Dermis blood vessel endothelial cell (primary cell): Measurements from ENCODE around the gene TP73. TPM values are rescaled to one million over a fixed set of nuclear protein-coding genes. Genes with fewer than 3 reads are reported as not detected.
"Not testable (repeated sequence)": the region's sequence is repeated elsewhere in the genome, so short reads cannot be mapped to it uniquely, and the experiment has no call there.

Source experiments
- DNase-seq: peaks from one replicate; pipeline ENCODE4 v3.0.0; 2010
- total RNA-seq: library from RNA; depleted of rRNA; stranded (reverse); fragments of >200 nt; gene quantifications from 2 replicates; pipeline ENCODE4 v1.2.3, GENCODE V29; 2014

The TP73 gene
- total RNA-seq, 1 donor from 2014 or later = not detected

DNA sequence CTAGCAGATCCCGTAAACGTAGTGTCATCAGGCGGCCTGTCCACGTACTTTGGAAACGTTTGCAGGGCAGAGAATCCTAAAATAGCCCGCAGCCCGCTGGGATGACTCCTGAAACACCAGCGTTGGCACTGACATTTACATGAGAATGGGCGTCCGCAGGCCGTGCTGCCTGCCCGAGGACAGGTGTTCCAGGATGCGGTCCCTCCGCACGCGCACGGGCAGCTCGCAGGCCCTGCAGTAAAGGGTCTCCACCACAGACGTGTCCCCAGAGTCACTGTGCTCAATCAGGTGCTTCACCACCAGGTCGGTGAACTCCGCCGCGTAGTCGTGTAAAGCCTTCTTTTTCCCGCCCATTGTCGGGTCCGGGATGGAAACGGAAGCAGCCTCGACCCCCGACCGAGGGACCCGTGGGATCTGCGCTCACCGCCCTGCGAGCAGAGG lies 94.1 kb downstream of the TP73 start:
- no peak for DNase-seq

DNA sequence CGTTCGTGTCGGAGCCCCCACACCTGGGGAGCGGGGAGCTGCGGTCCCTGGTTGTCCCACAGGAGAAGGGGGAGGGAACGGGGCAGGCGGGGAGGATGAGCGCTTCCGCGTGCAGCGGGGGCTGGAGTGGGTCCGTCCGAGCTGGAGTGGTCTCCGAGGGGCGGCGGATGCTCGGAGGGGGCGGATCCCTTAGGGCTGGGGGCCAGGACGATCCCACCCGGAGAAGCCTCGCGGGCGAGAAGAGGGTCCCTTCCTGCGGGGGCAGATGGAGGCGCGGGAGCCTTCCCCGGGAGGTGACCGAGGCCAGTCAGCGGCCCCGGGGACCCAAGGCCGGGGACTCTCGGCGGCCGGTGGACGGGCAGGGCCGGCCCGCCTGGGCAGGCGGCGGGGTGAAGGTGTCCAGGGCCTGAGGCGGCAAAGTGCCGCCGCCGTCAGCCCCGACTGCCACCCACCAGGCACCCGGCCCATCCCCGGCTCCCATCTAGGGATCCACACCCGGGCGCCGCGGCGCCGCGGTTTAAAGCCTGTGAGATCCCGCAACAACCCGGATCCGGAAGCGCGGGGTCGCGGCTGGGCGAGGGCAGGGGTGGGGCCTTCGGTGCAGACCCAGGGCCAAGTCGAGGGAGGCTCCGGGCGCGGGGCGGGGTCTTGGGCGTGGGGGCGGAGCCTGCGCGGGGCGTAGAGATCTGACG lies 94.7 kb downstream of the TP73 start:
- peak; percentile 83 for DNase-seq

DNA sequence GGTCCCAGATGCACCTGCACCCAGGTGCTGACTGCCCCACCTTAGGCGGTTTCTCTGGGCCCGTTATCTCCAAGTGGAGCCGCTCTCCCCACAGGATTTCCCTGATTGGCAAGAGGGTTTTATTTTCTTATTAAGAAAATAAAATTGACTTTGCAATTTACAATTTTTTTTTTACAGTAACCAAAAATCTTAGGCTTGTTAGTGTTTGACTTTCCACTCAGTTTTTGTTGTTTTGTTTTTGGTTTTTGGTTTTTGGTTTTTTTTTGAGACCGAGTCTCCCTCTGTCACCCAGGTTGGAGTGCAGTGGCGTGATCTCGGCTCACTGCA lies 95.2 kb downstream of the TP73 start:
- DNase-seq = no peak

DNA sequence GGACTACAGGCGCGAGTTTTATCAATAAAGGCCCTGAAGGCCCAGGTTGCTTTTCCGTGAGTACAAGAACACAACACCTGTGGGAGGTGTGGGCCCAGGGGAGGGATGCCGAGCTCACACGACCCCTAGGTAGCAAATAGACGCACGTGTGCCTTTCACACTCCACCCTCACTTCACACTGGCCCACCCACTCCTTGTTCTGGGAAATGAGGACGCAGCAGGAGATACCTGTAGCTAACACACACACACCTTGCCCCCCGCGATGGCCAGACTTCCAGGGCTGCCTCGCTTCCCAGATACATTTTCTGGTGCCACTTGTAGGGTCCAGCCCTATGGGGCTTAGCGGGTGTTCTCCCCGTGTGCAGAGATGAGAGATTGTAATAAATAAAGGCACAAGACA lies 95.6 kb downstream of the TP73 start:
- DNase-seq = no peak

DNA sequence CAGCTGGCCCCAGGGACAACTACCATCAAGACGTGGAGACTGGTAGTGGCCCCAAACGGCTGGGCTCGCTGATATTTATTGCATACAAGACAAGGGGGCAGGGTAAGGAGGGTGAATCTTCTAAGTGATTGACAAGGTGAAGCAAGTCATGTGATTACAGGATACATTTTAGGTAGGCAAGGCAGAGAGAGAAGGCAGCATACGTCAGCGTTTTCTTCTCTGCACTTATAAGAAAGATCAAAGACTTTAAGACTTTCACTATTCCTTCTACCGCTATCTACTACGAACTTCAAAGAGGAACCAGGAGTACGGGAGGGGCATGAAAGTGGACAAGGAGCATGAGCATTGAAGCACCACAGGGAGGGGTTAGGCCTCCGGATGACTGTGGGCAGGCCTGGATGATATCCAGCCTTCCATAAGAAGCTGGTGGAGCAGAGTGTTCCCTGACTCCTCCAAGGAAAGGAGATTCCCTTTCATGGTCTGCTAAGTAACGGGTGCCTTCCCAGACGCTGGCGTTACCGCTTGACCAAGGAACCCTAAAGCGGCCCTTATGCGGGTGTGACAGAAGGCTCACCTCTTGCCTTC lies 96.1 kb downstream of the TP73 start:
- not testable (repeated sequence) for DNase-seq

DNA sequence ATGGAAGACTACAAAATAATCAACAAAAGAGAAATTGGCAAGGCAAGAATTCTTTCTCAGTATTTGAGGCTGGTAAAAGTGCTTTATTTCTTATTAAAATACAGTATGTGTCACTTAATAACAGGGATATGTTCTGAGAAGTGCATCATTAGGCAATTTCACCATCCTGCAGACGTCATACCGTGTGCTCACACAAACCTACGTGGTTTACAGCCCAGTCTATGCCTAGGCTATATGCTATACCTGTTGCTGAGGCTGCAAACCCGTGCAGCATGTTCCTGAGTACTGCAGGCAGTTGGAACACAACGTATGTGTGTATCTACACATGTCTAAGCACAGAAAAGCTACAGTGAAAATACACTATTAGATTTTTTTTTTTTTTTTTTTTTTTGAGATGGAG lies 97.2 kb downstream of the TP73 start:
- no peak for DNase-seq

DNA sequence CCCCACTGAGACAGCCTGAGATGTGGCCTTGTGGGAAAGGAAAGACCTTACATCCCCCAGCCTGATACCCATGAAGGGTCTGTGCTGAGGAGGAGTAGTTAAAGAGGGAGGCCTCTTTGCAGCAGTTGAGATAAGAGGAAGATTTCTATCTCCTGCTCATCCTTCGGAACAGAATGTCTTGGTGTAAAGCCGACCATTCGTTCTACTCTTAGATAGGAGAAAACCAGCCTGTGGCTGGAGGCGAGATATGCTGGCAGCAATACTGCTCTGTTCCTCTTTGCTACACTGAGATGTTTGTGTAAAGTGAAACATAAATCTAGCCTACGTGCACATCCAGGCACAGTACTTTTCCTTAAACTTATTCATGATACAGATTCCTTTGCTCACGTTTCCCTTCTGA lies 98.4 kb downstream of the TP73 start:
- no peak for DNase-seq

DNA sequence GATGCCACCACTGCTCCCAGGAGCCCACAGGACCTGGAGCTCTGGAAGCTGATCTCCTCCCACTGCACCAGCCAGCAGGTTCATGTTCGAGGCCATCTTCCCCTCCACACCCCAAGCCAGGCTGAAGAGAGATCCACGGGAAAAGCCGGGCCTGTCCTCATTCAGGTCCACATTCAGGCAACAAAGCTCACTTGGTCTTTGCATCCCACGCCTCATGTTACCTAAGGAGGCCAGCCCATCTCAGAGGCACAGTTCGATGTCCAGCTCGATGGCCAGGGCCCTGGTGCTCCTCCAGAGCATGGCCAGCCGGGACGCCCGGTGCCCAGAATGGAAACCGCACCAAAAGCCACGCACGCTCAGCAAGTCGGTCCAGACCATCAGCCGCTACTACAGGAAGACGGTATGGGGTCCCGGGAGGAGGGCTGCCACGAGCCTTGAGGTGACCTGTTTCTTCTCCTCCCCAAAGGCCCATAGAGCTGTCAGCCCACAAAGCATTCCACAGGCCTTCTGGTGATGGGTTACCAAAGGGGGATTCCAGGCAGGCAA lies 100.2 kb downstream of the TP73 start, which contains the start of gene CCDC27:
CCDC27 (plus strand) TSS at position 51 of the 546 bp plus-strand sequence; CDS start at position 83, 32 bp downstream.
- no peak for DNase-seq

DNA sequence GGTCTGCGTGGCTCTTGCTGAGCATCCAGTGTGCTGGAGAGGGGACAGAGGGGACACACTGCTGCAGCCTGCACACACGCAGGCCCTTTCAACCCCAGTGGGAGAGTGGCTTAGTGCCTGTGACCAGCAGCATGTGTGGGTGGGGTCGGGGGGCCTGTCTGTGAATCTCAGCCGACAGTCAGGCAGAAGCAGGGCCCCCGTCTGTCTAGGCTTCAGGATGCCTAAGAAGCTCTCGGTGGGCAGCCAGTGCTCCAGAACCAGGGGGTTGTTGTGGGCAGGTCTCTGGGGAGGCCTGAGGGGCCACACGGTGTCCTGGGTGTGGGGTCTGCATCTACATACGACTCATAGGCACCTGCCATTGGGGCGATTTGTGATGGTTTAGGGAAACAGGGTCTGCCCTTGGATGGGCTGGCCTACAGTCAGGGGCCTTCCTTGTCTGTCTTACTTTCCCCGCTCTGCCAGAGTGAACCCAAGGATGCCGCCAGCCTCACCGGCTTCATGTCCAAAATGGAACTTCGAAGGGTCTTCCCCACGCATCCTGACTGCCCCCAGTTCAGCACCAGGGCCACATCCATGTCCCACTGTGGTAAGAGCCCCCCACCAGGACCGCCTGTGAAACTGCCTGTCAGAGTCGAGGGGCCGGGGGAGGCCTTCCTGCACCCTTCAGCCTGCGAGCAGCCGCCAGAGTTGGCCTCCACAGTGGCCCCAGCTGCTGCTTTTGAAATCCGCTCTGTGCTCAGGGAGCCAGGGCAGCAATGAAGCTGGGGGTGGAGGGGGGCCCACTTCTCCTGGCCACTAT lies 101.5 kb downstream of the TP73 start:
- DNase-seq = no peak

DNA sequence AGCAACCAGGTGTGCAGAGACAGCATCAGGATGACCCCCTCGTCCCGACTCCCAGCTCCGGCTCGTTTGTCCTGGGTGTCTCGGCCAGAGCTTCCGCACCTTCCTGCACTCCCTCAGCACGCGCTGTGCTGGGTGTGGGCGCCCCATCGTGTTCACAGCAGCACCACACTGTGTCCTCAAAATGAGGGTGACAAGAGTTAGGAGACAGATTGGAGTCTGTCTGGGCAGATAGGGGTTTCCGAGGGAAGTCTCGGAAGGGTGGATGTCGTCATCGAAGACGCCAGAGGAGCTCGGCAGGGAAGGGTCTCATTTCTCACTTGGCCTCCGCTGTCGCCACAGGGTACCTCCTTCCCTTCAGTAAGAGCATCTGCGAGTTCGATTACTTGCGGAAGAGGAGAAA lies 104.1 kb downstream of the TP73 start:
- no peak for DNase-seq

DNA sequence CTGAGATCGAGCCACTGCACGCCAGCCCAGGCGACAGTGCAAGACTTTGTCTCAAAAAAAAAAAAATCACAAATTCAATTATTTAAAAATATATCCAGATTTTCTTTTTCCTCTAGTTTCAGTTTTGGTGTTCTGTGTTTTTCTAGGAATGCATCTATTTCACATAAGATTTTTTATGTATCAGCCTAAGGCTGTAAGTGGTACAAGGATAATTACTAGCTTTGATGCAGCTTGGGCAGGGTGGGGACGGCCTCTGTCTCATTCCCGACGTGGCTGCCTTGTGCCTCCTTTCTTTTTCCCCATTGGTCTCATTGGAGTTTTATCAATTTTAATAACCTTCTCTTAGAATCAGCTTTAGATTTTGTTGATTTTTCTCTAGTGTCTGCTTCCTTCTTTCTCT lies 106.8 kb downstream of the TP73 start:
- DNase-seq = no peak

DNA sequence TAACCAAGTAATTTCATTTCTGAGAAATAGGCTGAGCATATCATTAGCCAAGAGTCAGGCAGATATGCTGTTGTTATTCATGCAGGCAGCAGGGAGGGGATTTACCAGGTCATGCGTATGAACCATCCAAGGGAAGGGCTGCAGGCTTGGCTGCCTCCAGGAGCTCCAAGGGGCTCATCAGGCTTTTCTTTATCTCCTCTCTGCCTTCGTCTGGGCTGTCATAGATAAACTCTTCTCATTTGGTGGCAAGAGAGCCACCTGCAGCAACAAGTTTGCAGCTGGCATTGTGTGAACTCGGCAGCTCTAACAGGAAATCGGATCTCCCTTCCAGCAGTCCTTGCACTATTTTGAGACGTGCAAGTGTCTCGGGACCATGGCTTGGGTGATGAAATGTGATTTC lies 107.5 kb downstream of the TP73 start:
- DNase-seq = no peak

DNA sequence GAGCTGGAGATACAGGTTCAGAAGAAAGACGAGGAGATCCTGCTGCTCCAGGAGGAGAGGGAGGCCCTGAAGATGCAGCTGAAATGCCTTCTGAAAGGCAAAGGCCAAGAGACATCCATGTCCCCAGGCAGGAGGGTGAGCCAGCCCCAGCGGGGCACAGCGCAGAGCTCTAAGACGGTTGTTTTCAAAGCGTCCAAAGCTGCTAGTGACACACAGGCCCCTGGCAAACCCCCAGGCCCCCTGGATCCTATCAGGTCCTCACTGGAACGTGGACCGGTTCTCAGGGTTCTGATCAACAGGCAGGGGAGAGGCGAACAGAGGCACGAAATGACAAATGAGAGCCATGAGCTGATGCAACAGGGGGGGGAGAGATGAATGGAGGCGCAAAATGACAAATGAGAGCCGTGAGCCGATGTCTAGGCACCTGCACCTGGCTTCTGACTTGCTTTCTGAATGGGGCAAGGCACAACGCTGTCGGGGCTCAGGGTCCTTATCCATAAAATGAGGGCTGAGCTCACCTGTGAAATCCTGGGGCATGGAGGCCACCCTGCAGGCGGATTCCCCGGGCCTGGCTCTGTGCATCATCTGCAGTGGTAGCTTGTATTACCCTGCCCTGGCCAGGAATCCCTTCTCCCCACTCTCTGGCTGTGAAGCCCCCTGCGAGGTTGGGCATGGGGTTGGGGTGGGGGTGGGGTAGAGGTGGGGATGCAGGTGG lies 109.1 kb downstream of the TP73 start:
- no peak for DNase-seq

DNA sequence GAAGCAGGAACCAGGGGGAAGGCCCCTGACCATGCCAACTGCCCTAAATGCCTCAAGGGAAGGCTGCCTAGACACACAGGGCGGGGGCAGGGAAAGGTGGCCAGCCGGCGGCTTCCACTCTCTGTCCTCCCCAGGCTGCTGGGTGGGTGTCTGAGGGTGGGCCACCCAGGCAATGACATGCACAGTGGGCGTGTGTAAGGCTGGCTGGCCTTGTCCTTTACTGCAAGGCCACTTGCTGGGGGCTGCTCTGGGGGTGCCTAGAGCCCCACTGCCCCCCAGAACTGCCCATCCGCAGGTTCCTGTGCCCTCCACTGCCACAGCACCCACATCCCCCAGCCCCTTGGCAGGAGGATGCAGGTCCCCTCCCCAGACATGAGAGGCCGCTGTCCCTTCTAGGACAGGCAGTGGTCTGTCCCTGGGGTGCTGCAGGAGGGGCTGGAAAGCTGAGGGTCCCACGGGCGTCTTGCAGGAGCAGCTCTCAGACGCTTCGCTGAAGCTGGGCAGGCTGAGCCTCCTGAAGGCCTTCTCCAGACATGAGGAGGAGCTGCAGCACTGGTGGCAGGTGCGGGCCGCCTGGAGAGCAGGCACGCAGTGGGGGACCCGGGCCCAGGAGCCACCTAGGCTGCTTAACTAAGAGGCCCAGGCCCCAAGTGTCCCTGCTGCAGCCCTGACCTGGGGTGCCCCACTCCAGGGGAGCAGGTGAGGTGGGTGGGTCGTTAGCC lies 110.0 kb downstream of the TP73 start:
- DNase-seq = no peak

DNA sequence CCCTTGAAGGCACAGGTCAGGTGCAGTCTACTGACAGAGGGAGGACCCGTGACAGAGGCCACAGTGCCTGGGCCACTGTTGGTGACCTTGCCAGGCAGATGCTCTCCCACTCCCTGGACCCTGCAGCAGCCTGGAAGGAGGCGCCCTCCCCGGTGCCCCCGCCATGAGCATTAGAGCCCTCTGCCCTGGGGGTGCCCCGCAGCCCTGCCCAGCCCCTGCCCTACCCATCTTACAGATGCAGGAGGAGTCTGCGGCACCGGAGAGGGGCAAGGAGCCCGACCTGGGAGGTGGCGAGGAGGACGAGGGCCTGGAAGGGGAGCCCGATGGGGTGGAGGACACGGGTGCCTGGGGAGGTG lies 110.5 kb downstream of the TP73 start:
- DNase-seq = no peak

DNA sequence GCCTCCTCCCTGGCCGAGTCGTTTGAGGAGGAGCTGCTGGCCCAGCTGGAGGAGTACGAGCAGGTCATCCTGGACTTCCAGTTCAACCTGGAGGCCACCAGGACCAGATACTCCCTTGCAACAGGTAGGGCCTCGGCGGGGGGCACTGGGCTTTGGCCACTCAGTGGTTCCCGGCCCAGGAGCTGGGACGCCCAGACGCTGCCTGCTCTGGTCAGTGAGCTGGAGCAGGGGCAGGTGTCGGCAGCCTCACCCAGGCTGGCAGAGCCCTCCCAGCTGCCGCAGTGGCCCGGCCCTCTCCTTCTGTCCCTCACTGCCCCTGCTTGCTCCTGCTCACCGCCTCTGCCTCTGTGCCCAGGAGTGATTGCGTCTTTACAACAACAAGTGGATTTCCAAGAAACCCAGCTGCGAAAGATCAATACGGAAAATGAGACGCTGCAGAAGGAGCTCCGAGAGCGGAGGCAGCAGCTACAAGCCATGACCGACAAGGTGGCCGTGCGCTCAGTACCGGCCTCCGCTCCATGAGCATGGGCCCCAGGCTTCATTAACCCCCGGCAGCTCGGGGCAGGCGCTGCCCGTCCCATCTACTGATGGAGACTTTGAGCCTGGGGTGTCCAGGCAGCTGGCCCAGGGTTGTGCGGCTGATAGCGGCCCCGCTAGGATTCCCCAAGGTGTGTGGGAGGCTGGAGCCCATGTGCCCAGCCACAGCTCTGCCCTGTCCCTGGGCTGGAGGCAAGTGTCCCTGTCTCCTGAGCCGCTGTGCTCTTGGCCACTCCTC lies 111.2 kb downstream of the TP73 start:
- no peak for DNase-seq

DNA sequence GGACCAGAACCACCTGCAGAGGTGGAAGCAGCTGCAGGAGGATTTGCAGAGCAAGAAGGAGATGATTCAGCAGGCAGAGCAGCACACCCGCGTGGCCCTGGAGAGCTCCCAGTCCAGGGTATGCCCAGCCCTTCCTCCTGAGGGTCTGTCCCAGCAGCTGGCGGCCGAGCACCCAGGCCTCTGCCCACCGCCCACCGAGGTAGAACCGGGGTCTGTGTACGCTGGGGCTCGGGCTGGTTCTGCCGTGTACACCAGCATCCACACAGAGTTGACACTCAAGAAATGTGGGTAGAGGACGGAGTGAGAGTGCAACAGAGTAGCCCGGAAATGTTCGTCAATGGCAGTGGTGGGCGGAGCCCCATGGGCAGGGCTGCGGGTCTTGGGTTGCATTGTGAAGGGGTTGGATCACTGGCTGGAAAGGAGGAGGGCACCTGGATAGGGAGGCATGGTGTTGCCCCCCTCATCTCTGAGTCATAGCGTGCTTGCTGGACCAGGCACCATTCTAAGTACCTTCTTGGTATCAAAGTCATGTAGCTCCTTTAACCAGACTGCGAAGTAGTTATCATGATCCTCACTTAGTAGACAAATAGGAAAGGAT lies 115.1 kb downstream of the TP73 start:
- no peak for DNase-seq

DNA sequence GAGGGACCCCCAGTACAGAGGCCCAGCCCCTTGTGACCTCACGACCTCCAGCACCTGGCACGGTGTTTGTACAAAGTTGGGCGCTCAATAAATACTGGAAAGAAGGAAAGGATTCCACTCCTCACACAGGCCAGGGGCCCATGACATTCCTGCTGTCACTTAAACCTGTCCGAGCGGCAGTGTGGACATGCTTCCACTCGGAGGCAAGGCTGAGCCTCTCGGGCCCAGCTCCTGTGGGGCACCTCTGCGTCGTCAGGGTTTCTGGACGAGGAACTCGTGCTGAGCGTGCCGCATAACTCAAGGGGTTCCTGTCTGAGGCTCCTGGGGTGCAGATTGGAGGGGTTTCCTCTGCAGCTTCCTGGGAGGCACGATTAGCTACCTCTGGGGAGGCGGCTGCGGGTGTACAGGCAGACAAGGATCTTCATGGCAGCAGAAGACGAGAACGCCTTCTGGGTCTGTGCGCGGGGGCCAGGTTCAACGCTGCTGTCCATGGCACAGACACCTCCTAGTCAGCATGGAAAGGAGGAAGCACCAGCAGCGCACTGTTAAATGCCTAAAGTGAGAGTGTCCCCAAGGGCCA lies 116.6 kb downstream of the TP73 start:
- no peak for DNase-seq

DNA sequence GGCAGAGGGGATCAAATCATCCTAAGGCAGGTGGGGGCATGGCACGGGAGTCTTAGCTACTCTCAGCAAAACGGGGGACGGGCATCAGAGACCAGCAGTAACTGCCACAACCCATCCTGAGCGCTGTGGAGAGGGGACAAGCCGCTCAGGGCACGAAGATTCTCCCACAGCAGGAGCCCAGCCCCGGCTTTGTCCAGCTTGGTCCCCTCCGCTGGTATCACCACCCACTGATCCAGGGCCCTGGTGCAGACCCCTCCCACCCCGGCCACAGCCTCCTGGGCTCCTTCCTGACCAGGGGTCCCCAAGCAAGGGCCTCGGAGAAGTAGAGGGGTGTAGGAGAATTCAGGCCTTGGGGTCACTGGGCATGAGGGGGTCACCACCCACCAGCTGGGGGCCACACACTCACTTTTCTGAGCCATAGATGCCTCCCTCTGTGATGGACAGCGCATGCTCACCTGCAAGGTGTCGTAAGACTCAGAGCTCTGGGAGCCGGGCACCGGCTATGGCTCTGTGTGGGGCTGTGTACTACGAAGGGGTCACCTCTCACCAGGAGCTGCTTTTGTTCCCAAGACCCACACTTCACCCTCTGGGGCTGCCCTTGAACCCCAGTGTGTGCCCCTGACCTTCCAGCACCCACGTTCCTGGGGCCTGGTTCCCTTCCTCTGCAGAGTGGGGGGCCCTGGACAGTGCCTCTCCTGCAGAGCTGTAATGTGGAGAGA lies 117.9 kb downstream of the TP73 start:
- DNase-seq = no peak
